Measurements from ENCODE around the gene SET. TPM values are rescaled to one million over a fixed set of nuclear protein-coding genes. Genes with fewer than 3 reads are reported as not detected.

The SET gene
- total and polyA plus RNA-seq, 2 of the 8 experiments (the other 6 are each of a cell fraction or from before 2014, with no cell fraction given) = 466 to 1,345 TPM

DNA sequence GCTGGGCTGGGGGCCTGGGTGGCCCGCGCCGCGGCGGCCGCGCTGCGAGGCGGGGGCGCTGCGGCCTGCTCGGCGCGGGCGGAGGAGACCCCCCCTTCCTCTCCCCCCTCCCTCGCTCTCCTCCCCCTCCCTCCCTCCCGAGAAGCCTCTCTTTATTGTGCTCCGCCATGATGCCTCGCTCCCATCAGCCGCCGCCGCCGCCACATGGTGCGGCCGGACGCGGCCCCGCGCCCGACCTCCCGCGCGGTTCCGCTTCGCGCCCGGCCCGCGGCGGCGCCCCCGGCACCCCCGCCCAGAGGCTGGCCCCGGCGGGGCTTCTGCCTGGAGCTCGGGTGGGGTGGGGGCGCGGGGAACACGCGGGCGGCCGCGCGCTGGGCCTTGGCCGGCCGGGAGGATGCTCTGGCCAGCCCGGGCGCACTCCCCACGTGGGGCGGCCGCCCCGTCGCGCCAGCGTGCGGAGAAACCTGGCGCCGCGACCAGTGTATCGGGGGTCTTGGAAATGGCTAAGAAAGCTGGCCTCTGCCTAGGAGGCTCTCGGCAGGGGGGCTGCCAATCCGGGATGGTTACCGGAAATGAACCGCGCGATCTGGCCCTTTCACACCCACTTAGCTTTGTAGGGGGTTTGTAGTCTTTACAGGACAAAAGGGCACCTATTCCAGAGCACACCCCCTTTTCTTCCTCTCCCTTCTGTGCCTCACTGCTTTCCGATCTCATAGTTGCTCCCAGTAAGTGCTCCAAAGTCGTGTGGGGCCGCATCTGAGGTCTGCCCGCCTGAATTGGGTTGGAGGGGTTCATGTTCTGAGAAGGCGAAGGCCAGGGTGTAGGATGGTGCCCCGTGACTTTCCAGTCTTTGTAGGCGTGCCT is 1.0 kb downstream of the SET start (continued):
- TF ChIP-seq, protein P1, sequence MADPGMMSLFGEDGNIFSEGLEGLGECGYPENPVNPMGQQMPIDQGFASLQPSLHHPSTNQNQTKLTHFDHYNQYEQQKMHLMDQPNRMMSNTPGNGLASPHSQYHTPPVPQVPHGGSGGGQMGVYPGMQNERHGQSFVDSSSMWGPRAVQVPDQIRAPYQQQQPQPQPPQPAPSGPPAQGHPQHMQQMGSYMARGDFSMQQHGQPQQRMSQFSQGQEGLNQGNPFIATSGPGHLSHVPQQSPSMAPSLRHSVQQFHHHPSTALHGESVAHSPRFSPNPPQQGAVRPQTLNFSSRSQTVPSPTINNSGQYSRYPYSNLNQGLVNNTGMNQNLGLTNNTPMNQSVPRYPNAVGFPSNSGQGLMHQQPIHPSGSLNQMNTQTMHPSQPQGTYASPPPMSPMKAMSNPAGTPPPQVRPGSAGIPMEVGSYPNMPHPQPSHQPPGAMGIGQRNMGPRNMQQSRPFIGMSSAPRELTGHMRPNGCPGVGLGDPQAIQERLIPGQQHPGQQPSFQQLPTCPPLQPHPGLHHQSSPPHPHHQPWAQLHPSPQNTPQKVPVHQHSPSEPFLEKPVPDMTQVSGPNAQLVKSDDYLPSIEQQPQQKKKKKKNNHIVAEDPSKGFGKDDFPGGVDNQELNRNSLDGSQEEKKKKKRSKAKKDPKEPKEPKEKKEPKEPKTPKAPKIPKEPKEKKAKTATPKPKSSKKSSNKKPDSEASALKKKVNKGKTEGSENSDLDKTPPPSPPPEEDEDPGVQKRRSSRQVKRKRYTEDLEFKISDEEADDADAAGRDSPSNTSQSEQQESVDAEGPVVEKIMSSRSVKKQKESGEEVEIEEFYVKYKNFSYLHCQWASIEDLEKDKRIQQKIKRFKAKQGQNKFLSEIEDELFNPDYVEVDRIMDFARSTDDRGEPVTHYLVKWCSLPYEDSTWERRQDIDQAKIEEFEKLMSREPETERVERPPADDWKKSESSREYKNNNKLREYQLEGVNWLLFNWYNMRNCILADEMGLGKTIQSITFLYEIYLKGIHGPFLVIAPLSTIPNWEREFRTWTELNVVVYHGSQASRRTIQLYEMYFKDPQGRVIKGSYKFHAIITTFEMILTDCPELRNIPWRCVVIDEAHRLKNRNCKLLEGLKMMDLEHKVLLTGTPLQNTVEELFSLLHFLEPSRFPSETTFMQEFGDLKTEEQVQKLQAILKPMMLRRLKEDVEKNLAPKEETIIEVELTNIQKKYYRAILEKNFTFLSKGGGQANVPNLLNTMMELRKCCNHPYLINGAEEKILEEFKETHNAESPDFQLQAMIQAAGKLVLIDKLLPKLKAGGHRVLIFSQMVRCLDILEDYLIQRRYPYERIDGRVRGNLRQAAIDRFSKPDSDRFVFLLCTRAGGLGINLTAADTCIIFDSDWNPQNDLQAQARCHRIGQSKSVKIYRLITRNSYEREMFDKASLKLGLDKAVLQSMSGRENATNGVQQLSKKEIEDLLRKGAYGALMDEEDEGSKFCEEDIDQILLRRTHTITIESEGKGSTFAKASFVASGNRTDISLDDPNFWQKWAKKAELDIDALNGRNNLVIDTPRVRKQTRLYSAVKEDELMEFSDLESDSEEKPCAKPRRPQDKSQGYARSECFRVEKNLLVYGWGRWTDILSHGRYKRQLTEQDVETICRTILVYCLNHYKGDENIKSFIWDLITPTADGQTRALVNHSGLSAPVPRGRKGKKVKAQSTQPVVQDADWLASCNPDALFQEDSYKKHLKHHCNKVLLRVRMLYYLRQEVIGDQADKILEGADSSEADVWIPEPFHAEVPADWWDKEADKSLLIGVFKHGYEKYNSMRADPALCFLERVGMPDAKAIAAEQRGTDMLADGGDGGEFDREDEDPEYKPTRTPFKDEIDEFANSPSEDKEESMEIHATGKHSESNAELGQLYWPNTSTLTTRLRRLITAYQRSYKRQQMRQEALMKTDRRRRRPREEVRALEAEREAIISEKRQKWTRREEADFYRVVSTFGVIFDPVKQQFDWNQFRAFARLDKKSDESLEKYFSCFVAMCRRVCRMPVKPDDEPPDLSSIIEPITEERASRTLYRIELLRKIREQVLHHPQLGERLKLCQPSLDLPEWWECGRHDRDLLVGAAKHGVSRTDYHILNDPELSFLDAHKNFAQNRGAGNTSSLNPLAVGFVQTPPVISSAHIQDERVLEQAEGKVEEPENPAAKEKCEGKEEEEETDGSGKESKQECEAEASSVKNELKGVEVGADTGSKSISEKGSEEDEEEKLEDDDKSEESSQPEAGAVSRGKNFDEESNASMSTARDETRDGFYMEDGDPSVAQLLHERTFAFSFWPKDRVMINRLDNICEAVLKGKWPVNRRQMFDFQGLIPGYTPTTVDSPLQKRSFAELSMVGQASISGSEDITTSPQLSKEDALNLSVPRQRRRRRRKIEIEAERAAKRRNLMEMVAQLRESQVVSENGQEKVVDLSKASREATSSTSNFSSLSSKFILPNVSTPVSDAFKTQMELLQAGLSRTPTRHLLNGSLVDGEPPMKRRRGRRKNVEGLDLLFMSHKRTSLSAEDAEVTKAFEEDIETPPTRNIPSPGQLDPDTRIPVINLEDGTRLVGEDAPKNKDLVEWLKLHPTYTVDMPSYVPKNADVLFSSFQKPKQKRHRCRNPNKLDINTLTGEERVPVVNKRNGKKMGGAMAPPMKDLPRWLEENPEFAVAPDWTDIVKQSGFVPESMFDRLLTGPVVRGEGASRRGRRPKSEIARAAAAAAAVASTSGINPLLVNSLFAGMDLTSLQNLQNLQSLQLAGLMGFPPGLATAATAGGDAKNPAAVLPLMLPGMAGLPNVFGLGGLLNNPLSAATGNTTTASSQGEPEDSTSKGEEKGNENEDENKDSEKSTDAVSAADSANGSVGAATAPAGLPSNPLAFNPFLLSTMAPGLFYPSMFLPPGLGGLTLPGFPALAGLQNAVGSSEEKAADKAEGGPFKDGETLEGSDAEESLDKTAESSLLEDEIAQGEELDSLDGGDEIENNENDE (IDR thresholded peaks at IDR 0.05; ENCODE audit: insufficient replicate concordance, low read length) = no peak
- TF ChIP-seq PHF8 (conservative IDR thresholded peaks at IDR 0.05; ENCODE audit: low read depth, low read length) (peak; percentile 36; the same call in 1 of the 2 replicates), CBX8 (IDR thresholded peaks at IDR 0.05; ENCODE audit: borderline replicate concordance, low read depth, low read length) (no peak), CREB1 (IDR thresholded peaks at IDR 0.05) (no peak), GABPA (IDR thresholded peaks at IDR 0.05; ENCODE audit: borderline replicate concordance, insufficient read depth, low read length) (no peak), TEAD4 (IDR thresholded peaks at IDR 0.05; ENCODE audit: low read depth, low read length) (no peak)
- TF ChIP-seq, protein P2, sequence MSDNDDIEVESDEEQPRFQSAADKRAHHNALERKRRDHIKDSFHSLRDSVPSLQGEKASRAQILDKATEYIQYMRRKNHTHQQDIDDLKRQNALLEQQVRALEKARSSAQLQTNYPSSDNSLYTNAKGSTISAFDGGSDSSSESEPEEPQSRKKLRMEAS (IDR thresholded peaks at IDR 0.05) = peak; percentile 14; the same call in 1 of the 2 replicates

All from H1 (cell line).